ENCODE measurements around the gene ATP2B1.

The ATP2B1 gene

GRCh38 chr12:89697296-89697695, 11.3 kb downstream of the ATP2B1 start:
- TF ChIP-seq ZFX (IDR thresholded peaks at IDR 0.05; ENCODE audit: borderline replicate concordance): no peak
- TF ChIP-seq, protein P1, sequence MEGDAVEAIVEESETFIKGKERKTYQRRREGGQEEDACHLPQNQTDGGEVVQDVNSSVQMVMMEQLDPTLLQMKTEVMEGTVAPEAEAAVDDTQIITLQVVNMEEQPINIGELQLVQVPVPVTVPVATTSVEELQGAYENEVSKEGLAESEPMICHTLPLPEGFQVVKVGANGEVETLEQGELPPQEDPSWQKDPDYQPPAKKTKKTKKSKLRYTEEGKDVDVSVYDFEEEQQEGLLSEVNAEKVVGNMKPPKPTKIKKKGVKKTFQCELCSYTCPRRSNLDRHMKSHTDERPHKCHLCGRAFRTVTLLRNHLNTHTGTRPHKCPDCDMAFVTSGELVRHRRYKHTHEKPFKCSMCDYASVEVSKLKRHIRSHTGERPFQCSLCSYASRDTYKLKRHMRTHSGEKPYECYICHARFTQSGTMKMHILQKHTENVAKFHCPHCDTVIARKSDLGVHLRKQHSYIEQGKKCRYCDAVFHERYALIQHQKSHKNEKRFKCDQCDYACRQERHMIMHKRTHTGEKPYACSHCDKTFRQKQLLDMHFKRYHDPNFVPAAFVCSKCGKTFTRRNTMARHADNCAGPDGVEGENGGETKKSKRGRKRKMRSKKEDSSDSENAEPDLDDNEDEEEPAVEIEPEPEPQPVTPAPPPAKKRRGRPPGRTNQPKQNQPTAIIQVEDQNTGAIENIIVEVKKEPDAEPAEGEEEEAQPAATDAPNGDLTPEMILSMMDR (IDR thresholded peaks at IDR 0.05): no peak
- no peak overlapping the region for H3K27ac ChIP-seq

DNA sequence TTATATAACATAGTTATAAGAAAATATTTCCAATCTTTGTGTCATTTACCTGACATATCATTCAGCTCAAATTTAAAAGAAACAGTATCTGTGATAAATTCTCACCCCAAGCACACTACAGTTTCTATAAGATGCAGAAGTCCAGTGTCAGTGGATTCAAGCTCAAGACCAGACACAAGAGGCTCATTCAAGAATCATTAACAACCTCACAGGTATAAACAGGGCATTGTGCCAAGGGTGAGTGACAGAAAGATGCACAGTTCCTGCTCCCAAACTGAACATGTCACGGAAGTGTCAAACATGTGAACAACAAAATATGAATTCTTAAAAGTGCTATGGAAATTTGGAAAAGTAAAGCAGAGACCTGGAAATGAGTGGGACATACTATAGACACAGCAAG, 12.8 kb downstream of the ATP2B1 start:
- TF ChIP-seq, protein P1 (IDR thresholded peaks at IDR 0.05): no peak
- no peak for TF ChIP-seq ZFX (IDR thresholded peaks at IDR 0.05; ENCODE audit: borderline replicate concordance)
- no peak overlapping the region for H3K27ac ChIP-seq

- TF ChIP-seq, protein P1 (IDR thresholded peaks at IDR 0.05): no peak
- no peak overlapping the region for H3K27ac ChIP-seq
Measured at GRCh38 chr12:89695100-89695499, 13.5 kb downstream of the ATP2B1 start.

GRCh38 chr12:89694542-89694941, 14.1 kb downstream of the ATP2B1 start:
- TF ChIP-seq ZFX (IDR thresholded peaks at IDR 0.05; ENCODE audit: borderline replicate concordance): no peak
- TF ChIP-seq, protein P1 (IDR thresholded peaks at IDR 0.05): no peak
- H3K27ac ChIP-seq: no peak overlapping the region

DNA sequence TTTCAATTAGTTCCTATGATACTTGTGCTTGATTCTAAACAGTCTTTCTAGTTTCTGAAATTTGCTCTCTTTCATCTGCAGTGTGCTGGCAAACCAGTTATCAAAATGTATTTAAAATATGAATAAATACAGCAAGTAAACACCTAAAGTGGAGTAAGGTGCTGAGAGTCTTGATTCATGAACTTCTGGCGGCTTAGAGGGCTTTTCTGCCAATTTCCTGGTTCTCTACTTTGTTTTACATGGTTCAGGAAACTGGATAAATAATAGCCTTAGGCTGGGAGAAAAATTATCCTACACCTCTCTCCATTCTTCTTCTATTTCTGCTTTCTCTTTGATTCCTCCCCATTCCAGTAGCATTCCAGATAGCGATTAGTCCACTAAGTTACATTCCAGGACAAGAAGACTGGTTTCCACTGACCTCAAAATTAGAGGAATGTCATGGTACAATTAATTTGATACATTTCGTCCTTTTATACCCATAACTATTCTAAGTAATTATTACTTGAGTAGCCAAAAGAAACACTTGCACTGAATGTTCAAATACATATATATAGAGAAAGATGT, 14.9 kb downstream of the ATP2B1 start:
- H3K27ac ChIP-seq: no peak overlapping the region
- no peak for TF ChIP-seq ZFX (IDR thresholded peaks at IDR 0.05; ENCODE audit: borderline replicate concordance)
- TF ChIP-seq, protein P1 (IDR thresholded peaks at IDR 0.05): no peak

- H3K27ac ChIP-seq: no peak overlapping the region
- no peak for TF ChIP-seq ZFX (IDR thresholded peaks at IDR 0.05; ENCODE audit: borderline replicate concordance)
- TF ChIP-seq, protein P1 (IDR thresholded peaks at IDR 0.05): no peak
Measured at GRCh38 chr12:89692439-89692838, 16.2 kb downstream of the ATP2B1 start.

DNA sequence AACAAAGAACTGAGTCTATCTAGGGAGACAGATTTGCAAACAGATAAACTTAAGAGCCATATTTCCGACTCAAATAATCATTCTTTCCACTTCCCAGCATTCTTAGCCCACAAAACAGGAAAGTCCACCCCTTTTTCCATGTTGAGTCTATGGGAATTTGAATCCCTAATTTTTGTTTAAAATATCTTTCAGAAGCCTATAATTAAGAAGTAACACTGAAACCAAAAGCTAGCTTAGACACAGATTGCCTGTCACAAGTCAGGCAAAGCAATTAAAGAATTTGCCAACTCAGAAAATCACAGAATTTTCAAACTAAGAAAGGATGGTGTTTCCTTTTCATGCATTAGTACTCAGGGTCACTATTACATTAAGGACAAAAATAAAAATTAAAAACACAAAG, 17.0 kb downstream of the ATP2B1 start:
- H3K27ac ChIP-seq: no peak overlapping the region
- TF ChIP-seq ZFX (IDR thresholded peaks at IDR 0.05; ENCODE audit: borderline replicate concordance): no peak
- TF ChIP-seq, protein P1 (IDR thresholded peaks at IDR 0.05): no peak
